Activated gamma-delta T cell treated with anti-CD3 and anti-CD28 coated beads, Interleukin-2, amount 50 U/mL, for 16 hours (primary cell): ENCODE data around the gene EFCAB6.

ENCODE experiments used
- DNase-seq: peaks from one replicate; pipeline ENCODE4 v3.0.0-alpha.2; 2020; ENCODE audit warnings: low read depth

EFCAB6 gene

DNA sequence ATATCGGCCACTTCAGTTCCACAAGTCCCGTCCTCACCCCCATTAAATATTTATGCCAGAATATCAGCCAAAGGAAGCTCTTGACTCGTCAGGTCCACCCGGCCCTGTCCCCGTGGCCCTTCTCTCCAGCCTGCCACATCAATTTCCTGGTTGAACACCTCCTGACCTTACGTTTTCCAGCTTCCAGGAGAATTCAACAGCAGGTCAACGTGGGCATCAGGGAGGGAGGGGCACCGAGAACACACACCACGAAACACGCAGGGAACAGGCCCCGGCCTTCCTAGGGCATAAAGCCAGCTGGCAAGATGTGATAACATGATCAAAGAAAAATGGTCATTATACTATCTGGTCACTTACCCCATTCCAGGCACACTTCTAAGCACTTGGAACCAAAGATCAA is 34.9 kb upstream of the EFCAB6 start:
- DNase-seq, result no peak

DNA sequence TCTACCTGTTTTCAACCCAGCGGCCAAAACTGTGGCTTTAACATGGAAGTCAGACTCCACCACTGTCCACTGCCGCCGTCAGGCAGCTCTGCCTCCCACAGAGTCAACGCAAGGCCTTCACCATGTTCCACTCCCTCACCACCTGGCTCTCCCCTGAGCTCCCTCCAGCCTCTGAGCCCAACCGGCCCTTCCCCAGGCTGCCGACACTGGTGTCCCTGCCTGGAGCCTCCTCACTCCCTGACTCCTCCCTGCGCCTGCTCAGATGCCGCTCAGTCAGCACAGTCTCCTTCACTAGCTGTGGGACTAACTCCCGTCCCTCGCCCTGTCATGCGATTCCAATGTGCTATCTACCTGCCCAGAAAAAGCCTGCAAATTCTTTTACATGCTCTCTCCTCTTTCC is 33.9 kb upstream of the EFCAB6 start:
- no peak for DNase-seq

DNA sequence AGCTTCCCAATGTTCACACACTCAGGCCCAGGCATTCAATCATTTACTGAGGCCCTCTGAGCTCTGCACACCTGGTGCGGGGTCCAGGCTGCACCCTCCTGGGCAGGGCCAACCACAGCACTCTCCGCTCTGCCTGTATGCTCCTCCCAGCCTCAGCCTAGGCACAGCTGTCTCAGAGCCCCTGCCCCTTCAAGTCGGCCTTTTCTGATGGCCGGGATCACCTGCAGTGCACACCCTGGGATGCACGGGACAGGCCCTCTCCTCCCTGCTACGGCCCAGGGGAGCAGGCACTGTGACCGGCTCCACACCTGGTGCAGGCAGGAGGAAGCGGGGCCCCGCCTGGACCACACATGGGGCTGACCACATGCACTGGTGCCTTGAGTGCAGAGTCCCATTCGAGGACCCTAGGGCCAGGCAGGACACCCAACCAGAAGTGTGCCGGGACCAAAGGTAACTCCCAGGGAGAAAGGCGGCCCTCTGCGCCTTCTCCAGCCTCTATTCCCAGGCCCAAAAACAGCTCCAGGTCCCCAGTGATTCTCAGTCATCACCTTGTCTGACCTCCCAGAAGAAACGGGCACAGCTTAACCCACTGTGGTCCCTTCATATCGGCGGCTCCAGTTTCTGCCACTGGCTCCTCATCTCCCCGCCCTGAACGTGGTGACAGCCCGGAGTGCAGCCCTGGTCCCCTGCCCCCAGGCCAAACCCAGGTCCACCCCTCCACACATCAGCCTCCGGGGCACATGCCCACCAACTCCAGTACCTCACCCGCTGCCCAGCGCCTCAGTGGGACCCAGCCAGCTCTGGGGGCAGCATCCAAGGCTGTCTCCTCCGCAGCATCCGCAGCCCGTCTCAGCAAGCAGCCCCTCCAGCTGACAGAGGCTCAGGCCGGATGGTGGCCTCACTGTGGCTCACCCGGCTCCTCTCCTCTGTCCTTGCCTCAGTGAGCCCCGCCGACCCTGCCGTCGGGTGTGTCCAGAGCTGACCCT is 32.7 kb upstream of the EFCAB6 start:
- DNase-seq, result no peak

DNA sequence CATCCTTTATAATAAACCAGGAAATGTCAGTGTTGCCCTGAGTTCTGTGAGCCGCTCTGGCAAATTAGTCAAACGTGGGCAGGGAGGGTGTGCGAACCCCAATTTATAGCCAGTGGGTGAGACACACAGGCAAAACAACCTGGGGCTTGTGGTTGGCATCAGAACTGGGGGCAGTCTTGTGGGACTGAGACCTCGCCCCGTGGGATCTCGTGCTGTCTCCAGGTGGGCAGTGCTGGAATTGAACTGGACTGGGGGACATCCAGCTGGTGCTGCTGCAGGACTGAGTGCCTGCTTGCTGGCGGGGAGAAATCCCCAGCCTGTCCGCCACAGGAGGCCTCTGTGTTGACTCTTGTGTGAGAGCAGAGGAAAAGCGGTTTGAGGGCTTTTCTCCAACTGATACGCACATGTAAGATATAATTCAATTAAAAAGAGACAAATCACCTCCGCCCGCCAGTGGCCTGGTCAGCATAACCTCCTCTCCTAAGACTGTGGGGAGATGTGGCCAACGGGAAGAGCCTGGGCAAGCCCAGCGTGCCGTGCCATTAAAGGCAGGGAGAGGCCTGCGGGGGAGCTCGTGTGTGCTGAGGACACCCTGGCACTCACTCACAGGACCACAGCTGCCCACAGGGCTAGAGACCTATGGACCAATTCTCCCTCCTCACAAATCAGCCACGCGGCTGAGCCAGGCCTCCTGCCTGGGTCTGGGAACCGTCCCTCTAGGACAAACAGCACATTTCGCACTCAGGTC is 31.9 kb upstream of the EFCAB6 start:
- DNase-seq, result no peak

DNA sequence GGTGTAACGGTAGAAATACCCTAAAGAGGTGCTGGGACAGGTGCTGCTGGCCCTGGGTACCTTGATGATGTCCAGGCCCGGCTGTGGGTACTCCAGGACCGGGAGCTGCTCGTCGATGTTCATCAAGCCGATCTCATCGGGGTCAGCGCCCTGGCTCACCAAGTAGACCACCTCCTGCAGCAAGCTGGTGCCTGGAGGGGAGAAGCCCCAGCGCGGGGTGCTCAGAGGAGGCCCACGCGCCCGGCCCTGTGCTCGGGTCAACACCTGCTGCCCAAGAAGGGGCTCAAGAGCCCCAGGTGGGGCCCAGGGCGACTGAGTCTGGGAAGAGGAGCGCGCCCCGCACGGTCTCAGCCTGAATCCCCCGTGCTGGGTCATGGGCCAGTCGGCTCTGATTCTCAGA is 29.6 kb upstream of the EFCAB6 start:
- no peak for DNase-seq

DNA sequence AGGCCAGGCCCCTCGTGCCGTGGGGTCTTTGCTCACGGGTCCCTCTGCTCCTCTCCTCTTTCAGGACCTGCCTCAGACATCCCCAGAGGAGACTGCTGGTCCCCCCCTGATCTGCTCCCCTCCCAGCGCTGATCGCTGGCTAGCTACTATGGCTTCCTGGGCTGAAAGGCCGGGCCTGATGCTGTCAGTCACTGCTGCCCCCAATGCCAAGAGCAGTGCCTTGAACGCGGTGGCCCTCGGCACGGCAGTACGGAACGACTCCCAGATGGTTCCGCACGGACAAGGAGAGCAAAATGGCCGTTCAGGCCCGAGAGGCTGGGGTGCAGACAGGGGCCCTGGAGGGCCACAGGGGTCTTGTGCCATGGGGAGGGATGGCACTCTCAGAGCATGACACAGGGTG is 28.7 kb upstream of the EFCAB6 start:
- no peak for DNase-seq

DNA sequence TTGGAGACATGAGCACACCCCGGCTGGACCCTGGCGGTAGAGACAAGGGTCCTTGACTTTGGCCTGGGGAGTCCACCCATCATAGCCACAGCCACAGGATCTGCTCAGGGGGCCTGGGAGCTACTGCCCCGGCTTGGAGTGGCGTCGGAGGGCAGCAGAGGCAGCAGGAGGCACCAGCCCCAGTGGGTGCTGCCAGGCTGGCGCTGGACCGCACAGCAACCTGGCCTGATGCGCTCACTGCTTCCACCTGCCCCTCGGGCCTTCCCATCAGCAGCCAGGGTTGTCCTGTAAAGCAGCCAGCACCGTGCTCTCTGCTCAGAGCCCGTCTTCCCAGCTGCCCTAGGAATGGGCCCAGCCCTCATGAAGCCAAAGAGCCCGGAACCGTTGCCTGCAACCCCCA is 28.3 kb upstream of the EFCAB6 start:
- DNase-seq, result no peak

DNA sequence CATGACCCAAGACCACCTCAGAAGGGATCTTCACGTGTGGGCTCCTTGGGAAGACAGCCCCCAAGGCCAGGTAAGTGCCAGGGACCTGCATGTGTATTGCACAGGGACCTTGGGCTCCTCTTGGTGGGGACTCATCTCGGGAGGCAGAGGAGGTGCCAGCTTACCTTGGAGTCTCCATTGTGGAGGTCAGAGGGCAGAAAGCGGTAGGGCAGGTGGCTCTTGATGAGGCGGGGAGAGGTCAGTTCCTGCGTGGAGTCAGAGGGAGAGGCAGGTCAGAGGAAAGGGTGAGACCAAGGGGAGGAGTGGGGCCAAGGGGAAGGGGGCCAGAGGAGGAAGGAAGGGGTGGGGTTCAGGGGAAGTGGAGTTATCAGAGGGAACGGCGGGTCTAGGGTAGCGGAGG is 27.7 kb upstream of the EFCAB6 start:
- DNase-seq, result no peak

DNA sequence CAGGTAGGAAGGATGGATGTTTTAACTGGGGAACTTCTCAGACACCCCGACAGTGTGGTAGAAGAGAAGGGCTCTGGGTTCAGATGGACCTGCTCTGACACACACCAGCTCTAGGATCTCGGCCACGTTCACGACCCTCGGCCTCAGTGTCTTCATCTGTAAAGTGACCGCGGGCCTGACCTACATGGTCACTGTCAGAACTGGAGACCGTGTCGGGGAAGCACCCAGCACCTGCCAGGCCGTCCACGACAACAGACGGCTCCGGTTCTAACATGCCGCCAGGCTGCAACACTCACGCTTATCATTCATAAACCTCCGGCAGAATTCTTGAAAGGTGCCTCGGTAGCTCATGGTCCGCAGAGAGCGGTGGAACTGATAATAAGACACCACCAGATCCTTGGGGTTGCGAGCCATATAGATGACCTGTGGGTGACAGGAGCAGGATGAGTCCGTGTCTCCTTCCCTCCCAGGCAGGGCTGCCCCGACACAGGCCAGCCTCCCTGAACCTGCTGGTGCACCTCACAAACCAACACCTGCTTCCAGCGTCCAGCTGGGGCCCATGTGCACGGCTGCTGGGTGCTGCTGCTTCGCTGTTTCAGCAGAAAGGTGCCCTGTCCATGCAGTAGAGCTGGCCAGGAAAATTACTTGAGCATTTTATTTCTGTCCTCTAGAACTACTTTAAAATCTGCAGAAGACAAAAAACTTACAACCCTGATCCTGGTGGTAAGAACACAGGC is 26.6 kb upstream of the EFCAB6 start:
- DNase-seq, result no peak

DNA sequence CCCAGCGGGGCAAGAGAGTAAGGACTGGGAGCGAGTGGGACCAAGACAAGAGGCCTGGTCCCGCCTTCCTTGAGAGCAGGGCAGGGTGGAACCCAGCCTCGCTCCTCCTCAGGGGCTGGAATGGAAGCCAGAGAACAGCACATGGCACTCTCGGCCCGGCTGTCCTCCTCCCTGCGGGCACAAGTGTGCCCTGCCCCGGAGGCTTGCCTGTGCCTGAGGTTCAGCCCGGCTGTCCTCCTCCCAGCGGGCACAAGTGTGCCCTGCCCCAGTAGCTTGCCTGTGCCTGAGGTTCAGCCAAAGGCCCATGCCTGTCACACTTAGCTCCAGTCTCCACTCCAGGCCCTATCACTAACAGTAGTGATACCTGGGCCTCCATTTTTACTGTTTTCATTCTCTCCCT is 26.1 kb upstream of the EFCAB6 start:
- no peak for DNase-seq

DNA sequence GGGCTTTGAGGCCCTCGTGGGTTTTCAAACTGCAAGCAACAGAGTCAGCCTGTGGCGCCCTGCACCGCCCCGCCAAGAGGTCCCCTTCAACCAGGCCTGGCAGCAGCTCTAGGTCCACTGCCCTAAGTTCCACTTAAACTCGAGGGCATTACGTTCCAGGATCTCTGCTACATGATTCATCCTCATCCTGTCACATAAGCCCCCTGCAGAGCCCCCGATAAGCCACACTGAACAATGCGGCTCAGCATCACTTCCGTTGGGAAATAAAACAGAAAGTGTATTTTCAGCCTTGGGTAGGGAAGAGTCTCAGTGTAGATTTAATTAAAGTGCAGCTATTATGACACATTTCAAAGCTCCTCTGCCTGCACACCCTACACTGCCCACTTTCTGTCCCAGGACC is 25.6 kb upstream of the EFCAB6 start:
- DNase-seq, result no peak

DNA sequence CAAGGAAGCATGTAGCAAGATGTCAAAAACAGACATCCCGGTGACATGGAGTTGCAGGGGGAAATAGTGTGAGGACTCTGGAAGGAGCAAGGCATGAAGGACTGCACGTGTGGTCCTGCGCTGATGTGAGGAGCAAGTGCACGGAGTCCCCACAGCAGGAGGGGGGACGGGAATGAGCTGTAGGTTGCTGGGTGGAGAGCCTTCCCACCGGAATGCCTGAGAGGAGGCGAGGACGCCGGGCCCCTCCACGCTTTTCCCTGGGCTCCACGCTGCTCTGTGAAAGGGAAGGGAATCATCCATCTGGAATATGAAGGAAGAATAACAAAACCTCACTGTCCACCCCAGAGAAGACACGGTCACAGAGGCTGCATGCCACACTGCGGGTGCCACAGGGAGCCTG is 23.6 kb upstream of the EFCAB6 start:
- no peak for DNase-seq

DNA sequence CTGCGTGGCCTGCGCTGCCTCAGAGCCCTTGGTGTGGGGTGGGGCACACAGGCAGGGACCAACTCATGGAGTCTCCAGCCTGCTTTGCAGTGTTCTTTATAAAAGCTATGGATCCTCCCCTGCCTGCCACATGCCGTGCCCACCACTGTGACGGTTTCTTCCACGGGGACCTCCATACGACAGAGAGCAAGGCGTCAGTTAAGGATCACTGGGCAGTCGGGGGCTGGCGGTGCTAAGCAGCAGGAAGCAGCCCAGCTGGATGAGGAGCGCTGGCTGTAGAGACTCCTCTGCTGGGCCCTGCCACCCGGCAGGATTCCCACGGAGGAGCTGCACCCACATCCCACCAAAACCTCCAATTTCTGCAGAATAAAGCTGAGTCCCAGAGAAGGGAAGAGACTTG is 23.1 kb upstream of the EFCAB6 start:
- DNase-seq, result no peak

DNA sequence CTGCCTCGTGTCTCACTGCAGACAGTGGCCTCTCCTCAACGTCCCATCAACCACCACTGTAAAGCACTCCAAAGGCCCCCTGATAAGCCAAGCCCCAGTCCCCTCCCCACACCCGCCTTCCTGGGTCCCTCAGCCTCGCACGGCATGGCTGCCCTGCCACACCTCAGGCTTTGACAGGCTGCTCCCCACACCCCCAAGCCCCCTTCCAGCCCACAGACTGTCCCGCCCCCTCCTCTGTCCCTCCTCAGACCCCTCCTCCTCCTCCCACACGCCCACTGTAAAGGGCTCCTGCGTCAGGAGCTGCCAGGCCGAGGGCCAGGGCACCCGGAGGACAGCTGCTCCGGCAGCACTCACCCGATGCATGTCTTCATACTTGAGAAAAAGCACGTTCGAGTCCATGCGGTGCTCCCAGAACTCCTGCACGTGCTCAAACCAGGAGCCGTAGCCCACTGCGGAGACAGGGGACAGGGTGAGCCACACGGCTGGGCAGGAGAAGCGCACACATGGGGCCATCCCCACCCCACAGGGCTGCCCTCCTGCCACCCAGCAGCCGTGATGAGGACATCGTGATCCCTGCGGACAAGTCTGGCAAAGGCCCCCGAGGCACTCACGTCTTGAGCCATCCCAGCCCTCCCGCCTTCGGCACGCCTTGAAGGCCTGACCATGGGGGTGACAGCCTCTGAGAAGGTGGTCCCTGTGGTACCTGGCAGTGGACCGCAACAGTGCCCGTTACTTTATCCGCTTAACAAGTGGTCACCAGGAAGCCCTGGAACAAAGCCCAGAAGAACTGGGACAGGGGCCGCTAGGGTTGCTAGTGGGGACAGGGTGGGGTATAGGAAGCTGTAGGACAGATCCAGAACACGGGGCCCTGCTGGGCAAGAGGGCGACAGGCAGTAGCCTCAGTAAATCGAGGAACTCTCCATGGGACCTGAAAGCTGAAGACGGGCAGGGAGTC is 21.5 kb upstream of the EFCAB6 start:
- DNase-seq, result no peak

DNA sequence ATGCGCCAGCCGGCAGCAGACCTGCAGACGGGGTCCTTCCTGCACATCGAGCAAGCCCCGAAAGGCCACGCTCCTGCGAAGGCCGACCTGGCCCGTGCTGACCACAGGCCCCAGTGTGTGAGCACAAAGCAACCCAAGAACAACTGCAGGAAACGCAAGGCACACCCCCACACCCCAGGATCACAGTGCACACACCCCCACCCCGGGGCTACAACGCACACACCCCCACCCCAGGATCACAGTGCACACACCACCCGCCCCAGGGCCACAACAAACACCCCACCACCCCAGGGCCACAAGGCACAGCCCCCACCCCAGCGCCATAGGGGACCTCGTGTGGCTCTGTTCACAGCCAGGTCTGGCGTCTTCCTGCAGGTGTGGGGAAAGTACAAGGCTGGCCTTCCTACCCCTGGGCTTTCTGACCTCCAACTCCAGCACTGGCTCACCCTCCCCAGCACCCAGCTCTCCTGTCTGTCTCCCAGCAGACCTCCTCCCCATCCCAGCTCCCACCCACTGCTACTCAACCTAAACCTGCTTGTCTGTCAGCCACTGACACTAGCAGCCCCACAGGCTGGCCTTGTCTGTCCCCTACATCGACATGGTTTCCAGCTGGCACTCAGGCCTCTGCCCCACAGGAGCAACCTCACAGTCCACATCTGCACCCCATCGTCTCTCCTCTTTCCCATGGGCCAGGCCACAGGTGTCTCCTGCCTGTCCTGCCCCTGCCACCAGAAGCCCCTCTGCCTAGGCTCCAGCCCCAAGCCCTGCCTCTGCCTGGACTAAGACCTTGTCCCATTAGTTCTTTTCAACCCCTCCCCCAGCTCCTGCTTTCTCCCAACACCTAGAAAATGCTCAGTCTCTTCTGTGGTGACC is 20.5 kb upstream of the EFCAB6 start:
- no peak for DNase-seq

DNA sequence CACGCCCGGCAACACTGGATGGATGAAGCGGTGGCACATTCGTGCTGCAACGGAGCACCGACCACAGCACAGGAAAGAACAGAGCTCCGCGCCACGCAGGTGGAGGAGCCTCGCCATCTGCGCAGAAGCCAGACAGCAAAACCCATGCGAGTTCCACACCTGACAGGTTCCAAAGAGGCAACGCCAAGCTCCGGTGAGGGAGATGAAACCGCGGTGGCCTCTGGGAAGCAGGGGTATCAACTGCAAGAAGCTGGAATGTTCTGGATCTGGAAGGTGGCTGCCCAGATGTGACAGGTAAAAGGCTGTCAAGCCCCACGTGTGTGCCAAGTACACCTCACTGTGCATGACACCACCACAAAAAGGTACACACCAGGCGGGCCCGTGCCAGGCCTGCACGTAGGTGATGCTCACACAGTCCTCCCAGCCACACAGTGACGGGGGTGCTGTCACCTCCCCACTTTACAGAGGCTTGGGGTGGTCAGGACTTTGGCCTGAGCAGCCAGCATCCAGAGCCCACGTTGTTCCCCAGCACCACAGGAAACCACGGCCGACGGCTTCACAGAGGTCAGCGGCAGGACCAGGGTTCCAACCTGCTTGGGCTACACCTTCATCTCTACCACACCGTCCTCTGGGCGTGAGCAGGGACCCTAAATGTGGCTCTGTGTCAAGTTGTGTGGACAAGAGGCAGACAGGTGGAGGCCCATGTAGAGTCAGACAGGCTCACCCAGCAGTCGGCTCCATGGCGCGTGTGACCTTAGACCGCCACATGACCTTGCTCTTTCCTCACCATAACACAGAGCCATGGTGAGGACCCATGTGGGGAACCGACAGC is 19.7 kb upstream of the EFCAB6 start:
- no peak for DNase-seq

DNA sequence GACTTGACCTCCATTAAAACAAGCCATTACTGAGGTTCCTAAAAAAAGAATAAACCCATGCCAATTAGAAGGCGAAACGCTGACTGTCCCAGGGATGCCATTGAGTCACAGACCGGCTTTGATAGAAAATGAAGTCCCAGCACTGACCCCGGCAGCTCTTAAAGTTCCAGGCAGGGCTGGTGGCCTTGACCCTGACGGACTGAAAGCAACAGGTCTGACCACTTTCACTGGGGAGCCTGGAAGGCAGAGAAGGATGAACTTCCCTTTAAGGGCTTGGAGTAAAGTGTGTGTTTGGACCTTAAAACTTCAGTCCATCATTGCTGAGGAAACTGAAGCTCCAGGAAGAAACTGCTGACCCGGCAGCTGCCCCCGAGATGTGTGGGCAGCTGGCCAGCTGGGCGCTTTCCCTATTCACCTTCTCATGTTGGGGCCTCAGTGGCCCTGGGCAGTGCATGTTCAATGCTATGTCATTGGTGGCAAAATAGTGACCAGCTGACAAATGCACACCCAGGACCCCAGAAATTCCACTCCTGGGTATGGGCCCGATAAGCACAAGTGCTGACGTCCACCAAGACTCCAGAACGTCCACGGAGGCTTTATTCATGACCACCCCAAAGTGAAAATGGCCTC is 18.9 kb upstream of the EFCAB6 start:
- DNase-seq, result no peak

DNA sequence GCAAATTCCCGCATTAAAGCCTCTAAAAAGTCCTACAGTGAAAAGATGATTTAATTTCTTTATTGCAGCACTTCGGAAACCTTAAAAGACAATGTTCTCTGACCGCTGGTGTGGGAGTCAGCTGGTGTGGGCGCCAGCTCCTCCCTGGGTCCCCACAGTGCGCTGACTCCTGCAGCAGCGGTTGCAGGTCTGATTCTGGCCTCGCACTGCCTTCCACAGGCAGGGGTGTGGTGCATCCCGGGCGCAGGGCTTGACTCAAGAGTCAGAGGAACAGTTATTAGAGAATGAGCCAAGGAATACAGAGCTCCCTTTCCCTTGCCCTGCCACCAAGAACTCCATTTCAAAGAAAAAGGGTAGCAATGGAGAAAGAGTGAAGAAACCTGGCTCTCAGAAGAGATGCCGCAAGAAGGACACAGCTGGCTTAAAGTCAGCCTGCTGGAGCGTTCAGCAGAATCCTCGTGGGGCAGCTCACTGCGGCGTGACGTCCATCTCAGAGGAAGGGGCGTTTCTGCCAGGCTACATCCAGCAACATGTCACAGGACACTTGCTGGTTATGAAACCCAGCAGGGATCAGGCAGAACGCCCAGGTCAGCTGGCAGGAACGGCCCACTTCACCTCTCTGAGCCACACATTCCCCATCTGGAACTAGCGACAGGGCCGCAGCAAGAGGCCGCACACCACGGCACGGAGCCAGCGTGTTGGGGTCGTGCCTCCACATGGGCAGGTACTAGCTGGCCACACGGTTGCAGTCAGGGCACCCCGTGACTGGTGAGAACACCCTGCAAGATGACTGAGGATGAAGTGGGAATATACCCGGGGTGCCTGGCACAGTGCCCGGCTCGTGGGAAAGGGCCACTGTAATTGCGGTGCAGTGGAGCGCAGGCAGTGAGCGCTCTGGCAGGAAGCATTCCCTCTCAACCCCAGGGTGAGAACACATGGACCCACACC is 18.1 kb upstream of the EFCAB6 start:
- no peak for DNase-seq
